Breast epithelium (tissue), 3 donors: ENCODE data around the gene PADI1.

Experiments used
- CTCF ChIP-seq, 3 donors: fragments of 450-650 bp; IDR thresholded peaks; one replicate each; pipeline ENCODE4 v1.5.1; 2016 to 2017; ENCODE audit warnings: antibody characterized with exemption in 3 of 3, mild to moderate bottlenecking in 3 of 3, moderate library complexity in 3 of 3
- POLR2A ChIP-seq: fragments of 450-650 bp; IDR thresholded peaks from one replicate; pipeline ENCODE4 v1.6.1; 2016; ENCODE audit warnings: antibody characterized with exemption, mild to moderate bottlenecking, moderate library complexity

GRCh38 chr1:17225140-17225539 is 20.2 kb downstream of the PADI1 start:
- TF ChIP-seq CTCF (IDR thresholded peaks at IDR 0.05), result no peak
- no peak for TF ChIP-seq POLR2A
